HUES6 (cell line): ENCODE data around the gene ROR1.

Source experiments
- H3K27ac ChIP-seq: 2 replicates; pipeline ENCODE4 v1.7.0; 2013; ENCODE audit warnings: low read depth, mild to moderate bottlenecking, low read length, inconsistent platforms
- H3K27me3 ChIP-seq: 2 replicates; pipeline ENCODE4 v1.6.1; 2013; ENCODE audit warnings: low read length; ENCODE audit not compliant: control insufficient read depth, insufficient read depth
- H3K36me3 ChIP-seq: 2 replicates; pipeline ENCODE4 v1.6.1; 2013; ENCODE audit warnings: low read length; ENCODE audit not compliant: control insufficient read depth, insufficient read depth
- H3K4me1 ChIP-seq: 2 replicates; pipeline ENCODE4 v1.6.1; 2013; ENCODE audit warnings: low read length; ENCODE audit not compliant: control insufficient read depth, insufficient read depth
- H3K4me3 ChIP-seq: 2 replicates; pipeline ENCODE4 v1.5.1; 2013; ENCODE audit warnings: low read depth, low read length
- H3K9ac ChIP-seq: one replicate; pipeline ENCODE4 v1.6.1; 2013; ENCODE audit warnings: mild to moderate bottlenecking, low read length
- H3K9me3 ChIP-seq: 2 replicates; pipeline ENCODE4 v1.6.1; 2013; ENCODE audit warnings: low read depth, low read length; ENCODE audit not compliant: control insufficient read depth, insufficient read depth

The ROR1 gene

GRCh38 chr1:64183395-64184002 is 409.7 kb downstream of the ROR1 start:
- Histone ChIP-seq H3K9ac (no peak overlapping the region), H3K27me3 (no peaks in the 10 kb centered on the region)

GRCh38 chr1:64184003-64184440 is 410.2 kb downstream of the ROR1 start:
- Histone ChIP-seq H3K9me3 (no peaks in the 10 kb centered on the region), H3K9ac (no peak overlapping the region), H3K4me3 (no peak overlapping the region), H3K36me3 (peaks cover 5% of the 10 kb centered on the region; the same call in 1 of the 2 replicates), H3K4me1 (no peaks in the 10 kb centered on the region), H3K27ac (no peak overlapping the region), H3K27me3 (no peaks in the 10 kb centered on the region)

More at GRCh38 chr1:64183395-64184002, 409.7 kb downstream of the ROR1 start:
- no peaks in the 10 kb centered on the region for H3K9me3 ChIP-seq
- no peak overlapping the region for H3K4me3 ChIP-seq
- peaks cover 6% of the 10 kb centered on the region for H3K36me3 ChIP-seq
- H3K4me1 ChIP-seq, result no peaks in the 10 kb centered on the region
- H3K27ac ChIP-seq, result no peak overlapping the region

- Histone ChIP-seq H3K27me3 (no peaks in the 10 kb centered on the region), H3K27ac (no peak overlapping the region), H3K4me3 (no peak overlapping the region), H3K36me3 (no peaks in the 10 kb centered on the region), H3K9me3 (no peaks in the 10 kb centered on the region), H3K4me1 (no peaks in the 10 kb centered on the region), H3K9ac (no peak overlapping the region)
These were observed 412.5 kb downstream of the ROR1 start for GRCh38 chr1:64186138-64186897.

- Histone ChIP-seq H3K9ac (no peak overlapping the region), H3K27me3 (no peaks in the 10 kb centered on the region), H3K9me3 (peaks cover 3% of the 10 kb centered on the region), H3K4me3 (no peak overlapping the region), H3K4me1 (no peaks in the 10 kb centered on the region), H3K27ac (no peak overlapping the region), H3K36me3 (no peaks in the 10 kb centered on the region)
These were observed 413.1 kb downstream of the ROR1 start for GRCh38 chr1:64186898-64187280.

- Histone ChIP-seq H3K4me3 (no peak overlapping the region), H3K27me3 (no peaks in the 10 kb centered on the region), H3K36me3 (no peaks in the 10 kb centered on the region), H3K9ac (no peak overlapping the region), H3K9me3 (peaks cover 11% of the 10 kb centered on the region), H3K4me1 (no peaks in the 10 kb centered on the region), H3K27ac (no peak overlapping the region)
These were observed 413.8 kb downstream of the ROR1 start for GRCh38 chr1:64187646-64188045.

DNA sequence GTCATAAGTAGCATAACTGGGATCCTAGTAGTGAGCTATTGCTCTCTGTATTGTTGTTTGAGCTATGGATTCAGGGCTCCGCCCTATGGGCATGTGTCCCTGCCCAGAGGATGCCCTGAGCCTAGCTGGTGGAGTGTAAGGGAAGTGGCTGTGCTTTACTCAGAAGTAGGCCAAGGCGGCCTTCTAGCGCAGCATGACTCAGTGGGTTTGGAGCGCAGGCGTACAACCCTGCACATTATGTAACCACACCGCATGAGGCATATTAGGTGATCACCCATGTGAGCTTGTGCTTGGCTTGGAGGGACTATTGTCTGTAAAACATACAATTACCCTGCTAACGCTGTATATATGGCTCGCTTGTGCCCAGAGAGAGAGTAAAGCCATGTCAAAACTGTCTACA is 418.5 kb downstream of the ROR1 start:
- Histone ChIP-seq H3K36me3 (no peaks in the 10 kb centered on the region), H3K9me3 (peaks cover 14% of the 10 kb centered on the region), H3K4me3 (no peak overlapping the region), H3K27me3 (no peaks in the 10 kb centered on the region), H3K27ac (no peak overlapping the region), H3K4me1 (0 out of 2 replicates have a peak, but pooled peaks cover 5% of the 10 kb centered on the region), H3K9ac (no peak overlapping the region)

DNA sequence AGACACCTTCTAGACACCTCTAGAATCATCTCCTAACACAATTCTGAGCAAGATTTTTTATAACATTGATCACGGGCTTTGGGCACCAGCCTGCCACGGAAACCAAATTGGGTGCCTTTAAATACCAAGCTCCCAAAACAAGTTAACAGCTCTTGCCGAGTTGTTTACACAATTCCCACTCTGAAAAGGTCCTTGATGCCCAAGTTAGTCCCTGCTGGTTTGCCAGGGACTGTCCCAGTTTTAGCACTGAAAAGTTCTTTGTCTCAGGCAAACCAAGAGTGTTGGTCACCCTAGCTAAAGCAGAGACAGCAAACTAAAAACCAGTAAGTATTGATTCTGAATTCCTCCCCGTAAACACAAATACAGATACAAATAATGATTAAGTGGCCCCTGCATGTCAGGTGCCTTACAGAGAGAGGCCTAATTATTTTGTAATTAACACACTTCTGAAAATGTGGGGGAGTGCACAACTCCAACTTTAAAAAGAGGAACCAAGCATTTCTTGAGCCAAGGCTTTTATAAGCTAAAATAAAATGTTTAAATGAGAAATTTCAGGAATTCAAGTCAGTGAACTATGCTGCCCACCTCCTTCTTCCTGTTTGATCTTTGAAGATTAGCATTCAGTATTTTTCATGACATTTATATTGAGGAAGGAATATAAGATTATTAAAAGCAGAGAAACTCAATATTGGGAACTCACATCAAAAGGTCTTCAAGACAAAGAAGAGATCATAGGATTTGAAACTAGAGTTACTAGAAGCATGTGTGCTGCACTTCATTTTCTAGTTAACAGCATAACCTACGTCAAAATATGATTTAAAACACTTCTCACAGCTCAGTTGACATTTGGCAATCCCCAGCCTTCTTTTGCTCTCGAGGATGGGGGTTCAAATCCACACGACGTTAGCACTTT is 420.6 kb downstream of the ROR1 start:
- no peak overlapping the region for H3K4me3 ChIP-seq
- no peaks in the 10 kb centered on the region for H3K27me3 ChIP-seq
- 0 out of 2 replicates have a peak, but pooled peaks cover 5% of the 10 kb centered on the region for H3K4me1 ChIP-seq
- H3K9ac ChIP-seq, result no peak overlapping the region
- peaks cover 14% of the 10 kb centered on the region for H3K9me3 ChIP-seq
- H3K27ac ChIP-seq, result no peak overlapping the region
- H3K36me3 ChIP-seq, result no peaks in the 10 kb centered on the region

- H3K9me3 ChIP-seq, result peaks cover 15% of the 10 kb centered on the region
- H3K4me3 ChIP-seq, result no peak overlapping the region
- no peak overlapping the region for H3K9ac ChIP-seq
- no peaks in the 10 kb centered on the region for H3K27me3 ChIP-seq
- H3K27ac ChIP-seq, result no peak overlapping the region
- 0 out of 2 replicates have a peak, but pooled peaks cover 5% of the 10 kb centered on the region for H3K4me1 ChIP-seq
- no peaks in the 10 kb centered on the region for H3K36me3 ChIP-seq
These were observed 421.2 kb downstream of the ROR1 start for GRCh38 chr1:64195081-64195395.

DNA sequence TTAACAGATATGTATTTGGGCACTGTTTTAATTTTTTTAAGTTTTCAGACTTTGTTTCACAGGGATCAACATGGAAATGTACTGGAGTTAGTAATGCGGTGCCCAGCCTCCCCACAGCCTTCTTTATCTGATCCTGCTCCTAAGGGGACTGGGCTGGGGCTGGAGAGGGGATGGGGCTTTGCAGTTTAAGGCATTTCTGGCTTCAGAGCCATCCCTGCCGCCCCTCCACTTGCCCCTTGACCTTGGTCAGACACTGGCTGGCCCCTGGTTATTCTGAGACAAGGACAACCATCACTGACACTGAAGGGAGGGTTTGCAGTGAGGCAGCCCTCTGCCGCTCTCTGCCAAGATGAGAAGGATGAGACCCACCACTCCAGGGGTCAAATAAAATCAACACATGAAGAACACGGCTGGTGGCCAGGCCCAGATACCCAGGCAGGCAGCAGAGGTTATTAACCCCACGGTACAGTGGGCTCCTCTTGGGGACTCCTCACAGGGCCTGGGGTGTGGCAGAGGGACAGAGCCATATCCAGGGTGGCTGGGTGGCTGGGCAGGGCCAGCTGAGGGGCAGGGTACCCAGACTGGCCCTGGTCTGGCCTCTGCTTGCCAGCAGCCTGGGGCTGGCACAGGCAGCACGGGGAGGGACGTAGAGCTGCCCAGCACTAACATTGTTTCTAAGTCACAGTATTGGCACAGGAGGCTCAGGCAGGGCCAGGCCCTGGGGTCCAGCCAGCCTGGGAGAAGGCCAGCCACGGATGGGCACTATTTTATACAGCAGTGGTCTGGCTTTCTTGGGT is 422.5 kb downstream of the ROR1 start:
- Histone ChIP-seq H3K36me3 (no peaks in the 10 kb centered on the region), H3K4me3 (no peak overlapping the region), H3K27me3 (no peaks in the 10 kb centered on the region), H3K9me3 (peaks cover 17% of the 10 kb centered on the region), H3K9ac (no peak overlapping the region), H3K27ac (no peak overlapping the region), H3K4me1 (0 out of 2 replicates have a peak, but pooled peaks cover 5% of the 10 kb centered on the region)

- Histone ChIP-seq H3K27me3 (no peaks in the 10 kb centered on the region), H3K27ac (no peak overlapping the region), H3K4me3 (no peak overlapping the region), H3K36me3 (no peaks in the 10 kb centered on the region), H3K4me1 (0 out of 2 replicates have a peak, but pooled peaks cover 5% of the 10 kb centered on the region), H3K9me3 (peaks cover 12% of the 10 kb centered on the region), H3K9ac (no peak overlapping the region)
These were observed 423.3 kb downstream of the ROR1 start for GRCh38 chr1:64197076-64197475.
